ENCODE results near the gene BUD31.
"Not testable (repeated sequence)": the region's sequence is repeated elsewhere in the genome, so short reads cannot be mapped to it uniquely, and the experiment has no call there.

The BUD31 gene

DNA sequence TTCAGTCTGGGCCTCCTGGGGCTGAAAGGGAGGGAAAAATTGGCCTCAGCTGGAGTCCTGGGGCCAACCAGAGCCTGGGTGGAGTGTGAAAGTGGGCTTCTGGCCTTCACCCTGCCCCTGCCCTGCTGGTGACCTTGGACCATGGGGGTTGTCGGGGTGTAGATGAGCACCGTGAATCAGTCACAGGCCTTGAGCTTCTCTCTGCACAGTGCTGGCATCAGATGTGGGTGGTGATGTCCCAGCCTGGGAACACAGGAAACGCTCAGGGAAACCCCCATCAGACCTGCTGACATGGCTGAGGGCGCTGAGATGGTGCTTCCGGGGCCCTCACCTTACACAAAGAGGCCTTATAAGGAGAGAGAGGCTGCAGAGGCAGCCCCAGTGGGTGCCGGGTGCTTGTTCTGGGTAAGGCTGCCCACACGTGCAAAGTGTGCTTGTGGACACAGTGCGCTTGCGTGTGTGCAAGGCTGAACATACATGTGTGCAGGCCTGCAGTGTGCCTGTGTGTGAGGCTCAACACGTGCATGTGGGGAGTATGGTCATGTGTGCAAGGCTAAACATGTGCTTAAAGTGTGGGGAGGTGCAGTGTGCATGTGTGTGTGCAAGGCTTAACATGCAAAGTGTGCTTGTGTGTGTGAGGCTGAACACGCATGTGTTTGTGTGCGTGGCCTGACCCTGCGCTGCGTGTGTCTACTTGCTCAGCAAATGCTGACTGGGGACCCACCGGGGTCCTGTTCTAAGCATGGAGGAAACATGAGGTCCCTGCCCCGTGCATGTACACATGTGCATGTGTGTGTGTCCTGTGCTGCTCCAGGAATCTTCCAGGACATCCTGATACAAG is 27.7 kb upstream of the BUD31 start:
- no peak for FAIRE-seq

DNA sequence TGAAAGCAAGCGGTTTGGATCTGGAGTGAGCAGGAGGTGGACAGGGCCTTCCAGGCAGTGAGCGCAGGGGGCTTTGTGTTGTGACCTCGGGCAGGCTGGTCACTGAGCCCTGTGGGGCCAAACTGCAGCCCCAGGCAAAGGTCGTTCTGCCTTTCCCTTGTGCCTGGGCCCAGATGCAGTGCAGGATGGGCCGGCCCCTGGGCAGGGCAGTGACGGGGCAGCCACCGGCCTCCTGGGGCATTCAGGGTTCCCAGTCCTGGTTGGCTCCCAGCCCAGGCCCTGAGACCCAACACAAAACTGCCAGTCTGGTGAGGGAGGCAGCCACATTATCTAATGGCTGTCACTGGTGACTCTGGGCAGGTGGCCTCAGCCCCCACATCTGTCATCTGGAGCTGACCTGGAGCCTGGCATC is 27.1 kb upstream of the BUD31 start:
- no peak for FAIRE-seq

DNA sequence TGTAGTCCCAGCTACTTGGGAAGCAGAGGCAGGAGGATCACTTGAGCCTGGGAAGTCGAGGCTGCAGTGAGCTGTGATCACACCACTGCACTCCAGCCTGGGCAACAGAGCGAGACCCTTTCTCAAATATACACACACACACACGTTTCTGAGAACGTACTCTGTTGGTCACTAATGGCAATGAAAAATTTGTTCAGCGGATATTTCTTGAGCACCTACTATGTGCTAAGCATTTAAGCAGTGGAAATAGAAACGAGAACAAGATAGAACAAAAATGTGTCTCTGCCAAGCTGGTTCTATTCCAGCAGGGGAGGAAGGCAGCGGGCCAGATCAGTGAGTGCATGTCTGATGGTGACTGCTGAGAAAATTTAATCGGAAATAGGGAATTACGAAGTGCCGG is 25.6 kb upstream of the BUD31 start:
- no peak for FAIRE-seq

DNA sequence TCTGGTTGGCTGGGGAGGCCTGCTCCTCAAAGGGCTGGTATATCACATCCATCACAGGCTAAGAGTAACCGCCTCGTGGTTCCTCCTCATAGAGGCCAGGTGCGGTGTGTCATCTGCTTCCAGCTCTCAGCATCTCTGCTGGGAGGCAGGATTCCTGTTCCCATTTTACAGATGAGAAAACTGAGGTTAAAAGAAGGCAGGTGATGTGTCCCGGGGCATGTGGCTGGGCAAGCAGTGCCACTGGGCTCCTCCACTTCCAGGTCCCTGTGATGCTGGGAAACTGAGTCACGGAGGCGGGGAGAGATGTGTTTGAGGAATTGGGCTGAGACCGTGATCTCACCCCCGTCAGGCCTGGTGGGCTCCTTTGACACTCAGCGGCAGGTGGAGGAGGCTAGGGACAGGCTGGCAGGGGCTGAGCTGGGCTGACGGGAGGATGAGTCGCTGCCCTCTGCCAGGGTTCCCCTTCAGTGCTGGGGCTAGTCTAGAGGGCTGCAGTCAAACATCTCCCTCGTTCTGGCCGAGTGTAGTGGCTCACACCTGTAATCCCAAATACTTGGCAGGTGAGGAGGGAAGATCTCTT is 24.9 kb upstream of the BUD31 start:
- FAIRE-seq = no peak

DNA sequence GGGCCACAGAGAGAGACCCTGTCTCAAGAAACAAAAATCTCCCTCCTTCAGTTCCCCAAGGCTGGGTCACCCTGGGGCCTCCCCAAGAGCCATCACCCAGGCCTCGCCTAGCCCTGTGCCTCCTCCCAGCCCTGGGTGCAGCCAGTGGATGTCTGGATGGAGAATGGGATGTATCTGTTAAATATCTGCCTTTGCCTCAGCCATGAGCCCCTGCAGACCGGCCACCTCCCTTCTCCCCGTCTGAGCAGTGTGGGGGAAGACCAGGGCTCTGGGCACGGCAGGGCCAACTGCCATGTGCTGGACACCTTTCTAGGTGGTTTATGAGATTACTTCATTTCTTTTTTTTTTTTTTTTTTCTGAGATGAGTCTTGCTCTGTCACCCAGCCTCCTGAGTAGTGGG is 24.2 kb upstream of the BUD31 start:
- no peak for FAIRE-seq

DNA sequence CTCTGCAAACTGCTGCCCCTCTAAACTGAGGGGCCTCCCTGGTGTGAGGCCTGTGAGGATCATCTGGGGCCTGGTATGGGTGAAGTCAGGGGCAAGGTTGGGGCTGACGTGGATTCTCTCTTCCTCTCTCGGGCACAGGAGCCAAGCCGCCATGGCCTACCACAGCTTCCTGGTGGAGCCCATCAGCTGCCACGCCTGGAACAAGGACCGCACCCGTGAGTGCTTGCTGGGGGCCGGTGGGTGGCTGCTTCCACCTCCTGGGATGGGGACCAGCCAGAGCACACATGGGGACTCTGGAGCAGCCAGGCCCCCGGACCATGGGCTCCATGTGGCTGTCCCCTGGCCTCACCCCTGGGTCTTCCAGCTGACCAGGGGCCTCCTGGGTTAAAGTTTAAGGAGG is 23.2 kb upstream of the BUD31 start:
- no peak for FAIRE-seq

DNA sequence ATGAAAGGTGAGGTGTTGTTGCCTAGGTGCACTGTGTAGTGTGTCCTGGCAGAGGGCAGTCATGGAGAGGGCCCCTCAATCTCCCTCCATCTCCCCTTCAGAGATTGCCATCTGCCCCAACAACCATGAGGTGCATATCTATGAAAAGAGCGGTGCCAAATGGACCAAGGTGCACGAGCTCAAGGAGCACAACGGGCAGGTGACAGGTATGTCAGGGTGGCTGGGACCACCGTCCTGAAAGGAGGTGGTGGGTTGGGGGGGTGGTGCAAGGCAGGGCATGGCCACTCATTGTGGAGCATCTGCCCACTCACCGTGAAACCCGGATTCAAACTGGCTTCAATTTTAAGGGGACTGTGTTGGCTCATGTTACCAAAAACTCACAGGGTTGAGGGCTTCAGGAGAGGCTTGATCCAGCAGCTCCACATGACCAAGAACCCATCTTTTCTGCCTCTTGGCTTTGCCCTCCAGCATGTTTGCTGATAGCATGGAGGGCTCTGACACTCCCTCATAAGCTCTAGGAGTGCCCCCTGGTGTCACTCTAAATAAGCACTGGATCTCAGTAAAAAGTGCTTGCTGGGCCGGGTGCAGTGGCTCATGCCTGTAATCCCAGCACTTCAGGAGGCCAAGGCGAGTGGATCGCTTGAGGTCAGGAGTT is 22.1 kb upstream of the BUD31 start:
- no peak for FAIRE-seq

DNA sequence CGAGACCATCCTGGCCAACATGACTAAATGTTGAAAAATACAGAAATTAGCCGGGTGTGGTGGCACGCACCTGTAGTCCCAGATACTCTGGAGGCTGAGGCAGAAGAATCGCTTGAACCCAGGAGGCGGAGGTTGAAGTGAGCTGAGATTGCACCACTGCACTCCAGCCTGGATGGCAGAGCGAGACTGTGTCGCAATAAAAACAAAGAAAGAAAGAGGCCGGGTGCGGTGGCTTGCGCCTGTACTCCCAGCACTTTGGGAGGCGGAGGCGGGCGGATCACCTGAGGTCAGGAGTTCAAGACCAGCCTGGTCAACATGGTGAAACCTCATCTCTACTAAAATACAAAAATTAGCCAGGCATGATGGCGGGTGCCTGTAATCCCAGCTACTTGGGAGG is 21.5 kb upstream of the BUD31 start:
- not testable (repeated sequence) for FAIRE-seq

DNA sequence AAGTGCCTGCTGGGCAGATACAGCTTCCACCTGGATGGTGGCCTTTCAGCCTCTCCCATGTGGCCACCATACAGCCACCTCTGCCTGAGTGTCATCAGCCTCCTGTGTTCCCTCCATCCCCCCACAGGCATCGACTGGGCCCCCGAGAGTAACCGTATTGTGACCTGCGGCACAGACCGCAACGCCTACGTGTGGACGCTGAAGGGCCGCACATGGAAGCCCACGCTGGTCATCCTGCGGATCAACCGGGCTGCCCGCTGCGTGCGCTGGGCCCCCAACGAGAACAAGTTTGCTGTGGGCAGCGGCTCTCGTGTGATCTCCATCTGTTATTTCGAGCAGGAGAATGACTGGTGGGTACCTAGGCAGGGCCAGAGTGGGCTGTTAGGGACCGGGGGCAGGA is 20.9 kb upstream of the BUD31 start:
- FAIRE-seq = no peak

DNA sequence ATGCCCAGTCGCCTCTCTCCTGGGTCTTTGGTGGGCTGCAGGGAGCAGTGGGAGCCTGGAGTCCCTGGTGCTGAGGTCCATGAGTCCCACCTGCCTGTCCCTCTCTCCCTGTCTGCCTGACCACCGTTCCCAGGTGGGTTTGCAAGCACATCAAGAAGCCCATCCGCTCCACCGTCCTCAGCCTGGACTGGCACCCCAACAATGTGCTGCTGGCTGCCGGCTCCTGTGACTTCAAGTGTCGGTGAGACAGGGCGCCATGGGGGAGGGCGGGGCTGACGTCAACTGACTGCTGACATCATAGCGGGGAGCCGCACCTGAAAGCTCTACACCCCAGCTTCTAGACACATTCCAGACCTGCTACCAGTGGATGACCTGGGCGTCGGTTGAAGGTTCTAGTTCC is 19.0 kb upstream of the BUD31 start:
- no peak for FAIRE-seq

DNA sequence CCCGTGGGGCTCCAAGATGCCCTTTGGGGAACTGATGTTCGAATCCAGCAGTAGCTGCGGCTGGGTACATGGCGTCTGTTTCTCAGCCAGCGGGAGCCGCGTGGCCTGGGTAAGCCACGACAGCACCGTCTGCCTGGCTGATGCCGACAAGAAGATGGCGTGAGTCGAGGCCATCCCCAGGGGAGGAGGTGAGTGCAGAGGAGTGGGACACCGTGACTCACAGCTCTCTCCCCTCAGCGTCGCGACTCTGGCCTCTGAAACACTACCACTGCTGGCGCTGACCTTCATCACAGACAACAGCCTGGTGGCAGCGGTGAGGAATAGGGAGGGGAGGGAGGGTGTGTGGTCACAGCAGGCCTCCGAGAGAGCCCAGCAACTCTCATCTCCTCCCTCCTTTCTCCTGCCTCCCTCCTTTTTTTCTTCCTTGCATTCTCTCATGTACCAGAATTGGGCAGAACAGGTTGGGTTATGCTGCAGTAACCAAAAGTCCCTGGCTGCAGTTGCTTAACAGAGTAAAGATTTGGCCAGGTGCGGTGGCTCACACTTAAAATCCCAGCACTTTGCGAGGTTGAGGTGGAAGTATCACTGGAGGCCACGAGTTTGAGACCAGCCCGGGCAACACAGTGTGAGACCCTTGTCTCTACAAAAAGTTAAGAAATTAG is 17.7 kb upstream of the BUD31 start:
- no peak for FAIRE-seq

DNA sequence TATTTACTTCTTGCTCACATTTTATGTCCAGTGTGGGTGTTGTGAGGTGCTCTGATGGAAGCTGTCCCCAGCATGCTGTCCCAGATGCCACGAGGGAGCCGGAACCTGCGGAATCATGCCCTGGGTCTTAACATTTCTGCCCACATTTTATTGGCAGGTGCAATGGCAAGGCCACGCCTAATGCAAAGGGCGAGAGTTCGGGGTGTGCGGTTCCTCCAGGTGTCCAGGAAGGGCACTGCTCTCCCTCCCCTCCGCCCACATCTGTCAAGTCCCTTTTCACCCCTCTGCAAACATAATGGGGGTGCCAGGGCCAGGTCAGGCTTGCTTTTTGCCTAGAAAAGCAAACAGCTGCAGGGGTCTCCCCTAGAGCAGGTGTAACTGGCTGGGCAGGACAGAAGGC is 16.7 kb upstream of the BUD31 start:
- FAIRE-seq = no peak

DNA sequence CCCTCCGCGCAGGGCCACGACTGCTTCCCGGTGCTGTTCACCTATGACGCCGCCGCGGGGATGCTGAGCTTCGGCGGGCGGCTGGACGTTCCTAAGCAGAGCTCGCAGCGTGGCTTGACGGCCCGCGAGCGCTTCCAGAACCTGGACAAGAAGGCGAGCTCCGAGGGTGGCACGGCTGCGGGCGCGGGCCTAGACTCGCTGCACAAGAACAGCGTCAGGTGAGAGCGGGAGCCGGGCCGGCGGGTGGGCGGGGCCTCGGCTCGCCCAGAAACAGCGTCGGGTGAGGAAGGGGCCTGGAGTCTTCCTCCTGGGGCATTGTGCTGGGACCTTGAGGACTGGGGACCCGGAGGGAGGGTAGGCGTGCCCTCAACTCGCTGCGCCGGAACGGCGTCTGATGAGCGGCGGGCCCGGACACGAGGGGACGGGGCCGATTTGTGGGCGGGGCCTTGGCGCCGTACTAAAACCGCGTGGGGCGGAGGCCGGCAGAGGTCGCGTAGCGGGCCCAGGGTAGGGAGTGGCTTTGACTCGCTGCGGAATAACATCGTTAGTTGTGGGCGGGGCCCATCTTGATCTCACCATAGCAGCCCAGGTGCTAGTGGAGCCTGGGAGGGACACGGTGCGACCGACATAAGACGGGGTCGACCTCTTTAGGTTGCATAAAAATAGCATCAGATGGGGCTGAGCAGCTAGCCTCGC is 16.0 kb upstream of the BUD31 start:
- FAIRE-seq = no peak

DNA sequence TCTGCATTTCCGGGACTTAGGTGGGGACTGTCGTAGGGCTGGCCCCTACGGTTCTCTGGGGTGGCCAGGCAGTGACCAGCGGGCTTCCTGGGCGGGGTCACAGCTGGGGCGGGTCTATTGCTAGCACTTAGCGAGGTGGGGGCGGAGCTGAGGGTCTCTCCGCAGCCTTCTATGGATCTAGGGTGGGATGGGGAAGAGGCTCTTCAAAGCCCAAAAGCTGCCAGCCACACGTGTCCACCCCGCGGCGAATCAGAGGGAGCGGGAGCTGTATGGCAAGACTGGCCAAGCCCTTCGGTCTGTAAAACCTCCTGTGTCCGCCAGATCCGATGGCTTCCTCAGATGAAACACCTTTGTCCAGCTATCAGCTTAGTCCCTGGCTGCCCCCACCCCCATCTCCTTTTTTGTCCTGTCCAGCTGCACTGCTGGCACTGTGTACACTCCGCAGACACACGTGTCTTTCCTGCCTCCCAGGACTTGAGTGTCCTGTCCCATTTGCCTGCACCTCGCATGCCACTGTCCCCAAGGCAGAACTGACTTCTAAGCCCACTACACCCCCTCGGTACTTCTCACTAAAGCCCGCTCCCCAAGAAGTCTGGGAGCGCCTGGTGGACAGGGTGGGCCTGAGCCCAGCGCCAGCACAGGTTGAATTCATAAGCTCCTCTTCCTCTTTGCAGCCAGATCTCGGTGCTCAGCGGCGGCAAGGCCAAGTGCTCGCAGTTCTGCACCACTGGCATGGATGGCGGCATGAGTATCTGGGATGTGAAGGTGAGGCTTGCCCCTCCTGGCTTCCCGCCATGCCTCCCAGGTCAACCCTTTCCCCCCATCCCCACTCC is 15.2 kb upstream of the BUD31 start:
- no peak for FAIRE-seq

DNA sequence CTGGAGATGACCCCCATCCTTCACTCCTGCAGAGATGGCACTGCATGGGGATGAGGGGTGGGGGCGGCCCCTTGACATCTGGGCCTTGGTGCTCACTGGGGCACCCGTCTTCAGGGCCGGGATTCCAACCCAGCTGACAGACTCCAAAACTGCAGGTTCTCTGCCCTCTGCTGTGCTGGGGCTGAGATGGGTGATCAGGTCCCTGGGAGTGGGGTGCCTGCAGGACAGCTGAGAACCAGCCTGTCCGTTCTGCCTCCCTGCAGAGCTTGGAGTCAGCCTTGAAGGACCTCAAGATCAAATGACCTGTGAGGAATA is 14.6 kb upstream of the BUD31 start:
- no peak for FAIRE-seq

DNA sequence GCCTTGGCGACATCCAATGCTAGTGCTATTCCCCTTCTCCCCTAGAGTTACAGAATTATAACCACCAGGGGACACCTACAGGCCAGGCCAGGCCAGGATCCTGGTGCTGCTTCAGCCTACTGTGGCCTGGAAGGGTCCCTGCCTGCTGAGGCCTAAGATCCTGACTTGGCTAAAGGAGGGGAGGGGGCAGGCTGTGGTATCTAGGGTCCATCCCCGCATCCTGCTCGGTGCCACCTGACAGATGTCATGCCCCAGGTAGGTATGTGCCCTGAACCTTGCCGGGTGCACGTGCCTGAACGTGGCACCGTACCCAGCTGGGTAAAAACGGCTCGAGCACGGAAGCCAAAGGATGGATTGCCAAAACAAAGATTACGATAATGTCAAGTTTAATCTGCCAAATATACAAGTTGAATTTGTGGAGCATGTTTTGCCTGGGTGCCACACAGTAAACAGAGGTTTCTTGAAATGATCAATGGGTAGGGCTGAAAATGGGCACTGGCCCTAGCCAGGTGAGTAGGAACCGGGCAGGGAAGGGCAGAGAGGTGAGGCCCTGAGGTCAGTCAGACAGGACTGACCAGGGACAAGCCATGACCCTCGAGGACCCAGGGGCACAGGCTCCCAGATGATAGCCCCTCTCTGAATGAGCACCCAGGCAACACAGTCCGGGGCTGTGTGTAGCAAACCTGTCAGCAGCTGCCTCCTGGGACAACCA is 13.0 kb upstream of the BUD31 start:
- FAIRE-seq = no peak

DNA sequence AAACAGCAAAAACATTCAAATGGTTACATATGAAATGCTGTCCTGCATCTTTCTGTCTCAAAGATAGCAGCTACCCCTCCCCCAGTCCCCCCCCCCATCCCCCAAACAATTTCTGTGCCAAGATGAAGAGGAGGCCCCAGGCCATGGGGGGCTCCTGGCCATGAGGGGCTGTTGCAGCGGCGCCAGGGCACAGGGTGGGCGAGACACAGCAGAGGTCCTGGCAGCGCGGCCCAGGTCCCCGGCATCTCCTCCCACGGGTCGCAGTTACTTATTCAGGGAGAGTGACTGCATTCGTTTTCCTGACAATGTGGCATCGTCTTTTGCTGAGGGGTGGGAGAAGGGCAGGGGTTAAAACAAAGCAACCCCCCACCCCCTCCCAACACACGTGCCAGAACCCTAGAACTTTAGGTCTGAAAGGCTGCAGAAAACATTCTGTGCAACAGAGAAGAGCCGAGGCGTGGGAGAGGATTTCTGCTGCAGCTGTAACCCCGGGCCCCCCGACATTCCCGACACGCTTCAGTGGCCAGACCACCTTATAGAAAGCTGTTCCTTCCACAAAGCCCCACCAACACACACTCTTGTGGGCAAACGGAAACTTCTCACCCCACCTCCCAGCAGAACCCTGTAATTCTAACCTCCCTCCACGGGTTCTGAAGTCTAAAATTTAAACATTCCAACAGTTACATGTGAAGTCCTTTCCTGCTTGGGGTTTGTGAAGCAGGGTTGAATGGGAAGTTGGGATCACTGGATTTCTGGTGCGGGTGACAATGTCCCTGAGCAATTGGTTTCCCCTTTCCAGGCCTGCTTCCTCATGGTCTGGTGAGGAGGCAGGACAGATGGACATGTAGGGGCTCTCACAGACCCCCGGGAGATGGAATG is 12.1 kb upstream of the BUD31 start:
- FAIRE-seq = no peak

DNA sequence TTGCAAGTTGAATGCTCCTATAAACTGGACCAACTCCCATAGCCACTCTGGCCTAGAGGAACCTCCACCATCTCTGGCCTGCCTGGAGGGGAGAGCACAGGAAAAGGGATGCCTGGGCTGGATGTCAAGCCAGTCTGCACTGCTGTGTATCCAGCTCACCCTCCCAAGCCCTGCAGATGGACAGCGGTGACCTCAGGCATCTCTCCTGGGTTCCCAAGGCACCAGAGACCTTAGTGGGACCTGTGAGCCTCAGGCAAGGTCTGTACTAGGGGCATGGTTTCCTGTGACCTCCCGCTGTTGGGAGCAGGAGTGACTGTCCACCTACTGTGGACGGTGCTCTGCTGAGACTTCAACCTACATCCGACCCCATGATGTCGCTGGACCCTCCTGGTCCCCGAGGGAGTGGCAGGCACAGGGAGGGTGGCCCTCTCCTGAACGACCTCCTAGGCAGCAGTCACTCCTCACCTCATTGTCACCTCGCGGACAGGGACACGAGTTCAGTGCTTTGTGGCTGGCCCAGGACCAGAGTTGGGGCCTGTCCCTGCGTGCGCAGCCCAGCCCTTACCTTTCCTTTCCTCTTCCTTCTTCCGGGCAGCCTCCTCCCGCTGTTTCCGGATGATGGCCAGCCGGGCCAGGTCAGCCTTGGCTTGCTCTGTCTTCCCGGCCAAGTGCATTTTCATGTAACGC is 11.3 kb upstream of the BUD31 start:
- FAIRE-seq = no peak

DNA sequence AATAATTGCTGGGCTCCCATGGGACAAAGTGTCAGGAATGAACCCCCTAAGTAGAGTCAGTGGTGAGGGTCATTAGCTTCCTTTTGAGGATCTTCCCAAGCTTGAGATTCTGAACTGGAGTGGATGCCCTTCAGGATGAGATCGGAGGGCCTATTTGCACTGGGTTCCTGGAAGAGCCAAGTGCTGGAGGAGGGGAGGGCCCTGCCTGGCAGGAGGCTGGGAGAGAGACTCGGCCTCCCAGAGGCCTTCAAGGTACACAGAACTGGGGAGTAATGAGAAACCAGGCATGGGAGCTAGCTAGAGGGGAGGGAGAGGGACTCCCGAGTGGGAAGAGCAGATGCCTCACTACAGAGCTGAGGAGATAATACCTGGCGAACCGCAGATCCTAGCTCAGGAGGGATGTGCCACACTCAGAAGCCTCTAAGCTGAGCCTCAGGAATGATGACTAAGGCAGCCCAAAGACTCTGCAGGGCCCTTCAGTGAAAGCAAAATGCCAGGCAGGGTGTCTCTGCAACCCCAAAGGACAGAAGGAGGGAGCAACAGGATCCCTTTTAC is 9.8 kb upstream of the BUD31 start:
- FAIRE-seq = no peak

DNA sequence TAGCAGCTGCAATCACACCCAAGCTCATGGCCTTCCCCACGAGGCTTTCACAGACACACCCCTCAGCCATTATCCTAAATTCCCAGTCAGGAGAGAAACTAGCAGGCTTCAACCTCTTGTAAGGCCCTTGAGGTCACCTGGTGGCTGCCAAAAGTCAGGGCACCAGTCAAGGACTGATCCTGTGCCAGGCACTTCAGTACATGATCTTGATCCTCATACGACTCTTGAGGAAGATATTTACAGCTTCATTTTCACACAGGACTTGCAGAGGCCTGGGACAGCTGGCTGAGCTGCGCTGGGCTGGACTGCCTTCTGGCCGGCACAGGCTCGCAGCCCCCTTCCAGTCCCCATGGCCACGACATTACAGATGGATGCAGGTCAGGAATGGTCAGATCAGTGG is 9.2 kb upstream of the BUD31 start:
- FAIRE-seq = no peak
